Eye (tissue), 1 donor: ENCODE measurements around the gene HRAS.
A peak's percentile ranks its signal among the peaks of the same experiment; 100 is the strongest.

Source experiments
- DNase-seq: peaks from one replicate; pipeline ENCODE4 v3.0.0-alpha.2; 2015

Gene HRAS

DNA sequence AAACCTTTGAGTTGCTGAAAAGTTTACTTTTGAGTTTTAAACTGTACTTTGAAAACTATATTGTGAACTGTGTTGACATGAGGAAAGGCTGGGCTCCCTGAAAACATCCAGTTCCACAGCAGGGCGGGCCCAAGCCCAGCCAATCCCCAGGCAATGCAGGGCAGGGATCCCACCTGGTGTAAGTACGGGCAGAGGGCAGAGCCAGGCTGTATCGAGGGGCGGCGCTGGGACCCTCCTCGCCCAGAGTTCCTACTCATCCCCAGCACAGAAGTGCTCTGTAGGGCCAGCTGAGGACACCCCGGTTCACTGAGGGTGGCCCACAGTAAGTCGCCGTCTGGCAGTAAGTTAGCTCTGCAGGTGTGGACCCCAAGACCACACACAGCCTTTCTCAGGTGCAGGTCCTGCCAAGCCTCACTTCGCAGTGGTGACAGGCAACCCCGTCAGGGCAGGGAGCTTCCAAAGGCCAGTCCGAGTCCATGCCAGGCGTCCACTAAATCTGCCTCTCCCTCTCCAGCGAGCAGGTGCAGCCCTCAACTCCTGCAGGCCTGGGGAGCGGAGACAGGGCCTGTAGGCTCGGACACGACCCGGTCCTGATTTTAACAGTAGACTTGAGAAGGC lies 31.7 kb upstream of the HRAS start:
- no peak for DNase-seq

- DNase-seq, result no peak
Observed at GRCh38 chr11:565921-566509, 30.6 kb upstream of the HRAS start.

DNA sequence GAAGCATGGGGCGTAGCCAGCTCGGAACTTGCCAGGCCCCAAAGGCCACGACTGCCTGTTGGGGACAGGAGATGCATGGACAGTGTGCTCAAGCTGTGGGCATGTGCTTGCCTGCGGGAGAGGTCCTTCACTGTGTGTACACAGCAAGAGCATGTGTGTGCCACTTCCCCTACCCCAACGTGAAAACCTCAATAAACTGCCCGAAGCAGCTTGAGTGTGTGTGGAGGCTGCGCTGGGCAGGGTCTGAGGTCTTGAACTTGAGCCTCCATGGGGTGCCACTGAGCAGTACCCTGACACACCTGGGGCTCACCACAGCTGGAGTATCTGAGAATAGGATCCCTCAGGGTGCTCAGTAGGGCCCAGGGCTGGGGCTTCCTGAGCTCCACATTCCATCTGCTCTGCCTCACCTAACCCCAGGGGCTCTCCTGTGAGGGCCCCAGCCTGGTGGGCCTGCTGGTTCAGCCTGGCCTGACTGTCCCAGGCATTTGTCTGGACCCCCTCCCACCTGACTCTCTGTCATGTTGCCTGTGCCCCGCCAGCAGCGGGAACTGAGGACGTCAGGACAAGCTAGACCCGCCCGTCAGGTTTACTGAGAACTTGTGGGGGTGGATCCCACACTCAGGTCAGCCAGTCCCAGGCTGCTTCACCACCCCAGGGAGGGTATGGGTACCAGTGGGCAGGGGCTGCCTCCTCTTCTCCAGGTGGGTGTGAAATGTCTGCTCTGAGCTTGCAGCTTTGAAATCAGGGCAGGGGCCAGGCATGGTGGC lies 28.6 kb upstream of the HRAS start:
- DNase-seq, result no peak

GRCh38 chr11:563066-563811 lies 27.9 kb upstream of the HRAS start:
- no peak for DNase-seq

- no peak for DNase-seq
Observed at GRCh38 chr11:562046-562645, 26.8 kb upstream of the HRAS start.

DNA sequence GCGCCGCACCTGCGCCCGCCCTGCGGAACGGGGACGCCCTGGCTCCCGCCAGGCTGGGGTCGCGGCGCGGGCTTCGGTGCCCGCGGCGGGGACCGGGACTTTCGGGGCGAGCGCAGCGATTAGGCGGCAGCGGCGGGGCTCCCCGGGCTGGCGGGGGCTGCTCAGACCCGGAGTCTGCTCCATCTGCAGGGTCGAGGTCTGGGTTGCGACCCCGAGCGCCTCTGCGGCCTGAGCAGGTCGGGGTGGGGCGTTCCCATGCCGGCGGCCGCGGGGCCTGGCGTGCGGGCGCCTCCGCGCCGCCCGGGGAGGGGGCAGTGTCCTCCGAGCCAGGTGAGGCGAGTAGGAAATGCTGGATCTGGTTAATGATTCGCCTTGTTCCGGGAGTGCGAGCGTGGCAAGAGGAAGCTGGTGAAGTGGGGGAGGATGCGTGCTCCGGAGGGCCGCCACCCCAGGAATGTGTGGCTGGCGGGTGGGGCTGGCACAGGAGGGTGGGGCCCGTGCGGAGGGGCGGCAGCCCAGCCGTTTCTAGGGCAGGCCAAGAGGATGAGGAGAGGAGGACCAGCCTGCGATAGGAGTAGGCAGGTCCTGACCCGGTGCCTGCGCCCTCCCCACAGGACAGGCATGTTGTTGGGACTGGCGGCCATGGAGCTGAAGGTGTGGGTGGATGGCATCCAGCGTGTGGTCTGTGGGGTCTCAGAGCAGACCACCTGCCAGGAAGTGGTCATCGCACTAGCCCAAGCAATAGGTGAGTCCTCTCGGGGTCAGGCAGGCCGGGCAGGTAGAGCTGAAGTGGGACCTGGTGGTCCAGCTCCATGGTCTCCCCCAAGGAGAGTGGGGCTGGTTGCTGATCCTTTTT lies 26.0 kb upstream of the HRAS start:
- peak; percentile 41 for DNase-seq

DNA sequence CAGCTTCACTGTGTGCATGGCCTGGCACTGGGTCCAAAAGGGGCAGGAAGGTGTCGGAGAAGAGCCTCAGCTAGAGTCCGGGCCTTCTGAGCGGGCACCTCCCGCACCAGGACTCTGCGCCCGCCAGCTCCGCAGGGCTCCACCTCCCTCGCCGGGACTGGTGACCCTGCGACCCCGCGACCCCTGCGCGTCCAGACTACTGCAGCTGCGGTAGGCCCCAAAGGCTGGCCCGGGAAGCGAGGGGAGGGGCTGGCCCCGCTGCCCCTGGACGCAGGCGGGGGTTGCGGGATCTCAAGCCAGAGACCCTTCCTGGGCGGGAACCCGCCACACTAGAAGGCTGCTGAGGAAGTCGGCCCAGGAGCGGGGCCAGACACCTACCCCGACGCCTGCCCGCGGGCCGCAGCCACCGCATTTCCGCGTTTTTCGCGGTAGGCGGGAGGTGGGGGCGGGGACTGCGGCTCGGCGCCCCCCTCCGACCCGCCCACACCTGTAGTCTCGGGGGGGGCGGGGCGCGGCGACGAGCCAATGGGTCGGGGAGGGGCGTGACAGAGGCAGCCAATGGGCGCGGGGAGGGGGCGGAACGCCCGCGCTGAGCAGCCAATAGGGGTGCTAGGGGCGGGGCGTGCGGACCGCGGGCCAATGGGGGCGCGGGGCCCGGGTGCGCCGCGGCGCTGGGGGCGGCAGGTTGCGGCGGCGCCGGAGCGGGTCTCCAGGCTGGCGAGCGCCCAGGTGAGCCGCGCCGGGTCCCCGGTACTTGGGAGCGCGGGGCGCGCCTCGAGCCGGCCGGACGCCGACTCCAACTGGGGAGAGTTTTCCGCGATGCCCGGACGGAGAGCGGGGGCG lies 25.1 kb upstream of the HRAS start, which contains the start of the genes LMNTD2 and RASSF7:
Gene LMNTD2 (minus strand): TSS at position 434 of the 843 bp plus-strand sequence. CDS start 22 bp downstream, at position 412.
Gene RASSF7 (plus strand): TSS at position 666 of the 843 bp plus-strand sequence. CDS start 799 bp downstream, outside the sequence.
- peak; percentile 95 for DNase-seq

DNA sequence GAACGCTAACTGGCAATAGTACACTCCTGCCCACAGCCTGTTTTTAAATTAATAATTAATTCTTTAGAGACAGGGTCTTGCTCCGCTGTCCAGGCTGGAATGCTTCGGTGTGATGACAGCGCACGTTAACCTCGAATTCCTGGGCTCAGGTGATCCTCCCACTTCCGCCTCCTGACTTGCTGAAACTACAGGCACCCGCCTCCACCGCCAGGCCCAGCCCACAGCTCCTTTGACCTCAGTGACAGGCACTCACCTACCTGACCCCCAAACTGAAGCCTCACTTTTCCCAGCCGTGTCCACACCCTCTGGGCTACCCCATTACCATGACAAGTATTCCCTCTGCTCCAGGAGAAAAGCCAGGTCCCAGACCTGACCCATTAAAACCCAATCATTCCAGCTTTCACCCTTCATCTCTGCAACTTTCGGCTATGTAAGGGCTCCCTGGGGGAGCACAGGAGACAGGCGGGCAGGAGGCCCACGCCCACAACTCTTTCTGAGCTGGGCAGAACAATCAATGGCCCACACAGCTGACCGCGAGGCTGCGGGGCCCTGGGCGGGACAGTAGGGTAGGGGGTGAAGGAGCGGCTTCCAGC lies 24.4 kb upstream of the HRAS start:
- no peak for DNase-seq

- DNase-seq, result no peak
Observed at GRCh38 chr11:559020-559620, 23.7 kb upstream of the HRAS start.

DNA sequence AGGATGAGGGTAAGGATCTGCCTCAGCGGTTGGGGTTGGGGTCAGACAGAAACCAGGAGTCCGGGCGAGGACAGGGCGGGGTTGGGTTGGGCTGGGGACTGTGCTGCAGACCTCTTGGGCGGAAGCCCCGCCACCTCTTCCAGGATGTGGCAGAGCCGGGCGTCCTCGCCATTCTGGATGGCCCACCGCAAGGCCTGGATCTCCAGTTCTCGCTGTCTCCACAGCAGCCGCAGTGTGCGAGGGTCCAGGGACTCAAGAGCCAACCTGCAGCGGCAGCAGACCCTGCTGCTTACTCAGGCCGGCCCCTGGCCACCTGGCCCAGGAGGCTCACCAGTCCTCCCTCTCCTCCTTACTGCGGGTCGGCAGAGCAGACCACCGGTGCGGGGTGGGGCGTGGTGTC lies 23.1 kb upstream of the HRAS start:
- no peak for DNase-seq

- DNase-seq, result no peak
Observed at GRCh38 chr11:557328-558132, 22.2 kb upstream of the HRAS start.

DNA sequence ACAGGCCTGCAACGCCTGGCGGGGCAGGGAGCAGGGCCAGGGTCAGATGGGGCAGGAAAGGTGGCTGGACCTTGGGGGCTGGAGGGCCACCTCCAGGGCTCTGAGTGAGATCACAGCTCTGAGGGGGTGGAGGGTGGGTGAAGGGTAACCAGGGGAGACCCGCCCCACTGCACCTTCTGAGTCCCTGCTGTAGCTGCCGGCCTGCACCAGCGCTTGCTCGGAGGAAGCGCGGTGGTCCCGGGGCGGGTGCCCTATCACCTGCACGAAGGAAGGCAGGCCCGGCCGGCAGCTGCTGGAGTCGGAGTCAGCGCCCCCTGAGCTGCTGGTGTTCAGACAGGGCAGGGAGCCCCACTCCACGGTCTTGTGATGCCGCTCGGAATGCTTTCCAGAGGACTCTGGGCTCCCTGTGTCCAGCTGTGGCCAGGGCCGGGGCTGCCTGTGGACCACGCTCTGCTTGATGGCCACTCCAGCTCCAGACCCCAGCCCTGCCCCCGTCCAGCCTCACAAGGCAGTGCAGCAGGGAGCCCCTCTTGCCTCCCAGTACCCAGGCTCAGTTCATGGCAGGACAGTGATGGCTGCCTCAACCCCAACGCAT lies 21.4 kb upstream of the HRAS start:
- DNase-seq, result no peak

GRCh38 chr11:555780-556661 lies 20.6 kb upstream of the HRAS start:
- DNase-seq, result peak; percentile 48

DNA sequence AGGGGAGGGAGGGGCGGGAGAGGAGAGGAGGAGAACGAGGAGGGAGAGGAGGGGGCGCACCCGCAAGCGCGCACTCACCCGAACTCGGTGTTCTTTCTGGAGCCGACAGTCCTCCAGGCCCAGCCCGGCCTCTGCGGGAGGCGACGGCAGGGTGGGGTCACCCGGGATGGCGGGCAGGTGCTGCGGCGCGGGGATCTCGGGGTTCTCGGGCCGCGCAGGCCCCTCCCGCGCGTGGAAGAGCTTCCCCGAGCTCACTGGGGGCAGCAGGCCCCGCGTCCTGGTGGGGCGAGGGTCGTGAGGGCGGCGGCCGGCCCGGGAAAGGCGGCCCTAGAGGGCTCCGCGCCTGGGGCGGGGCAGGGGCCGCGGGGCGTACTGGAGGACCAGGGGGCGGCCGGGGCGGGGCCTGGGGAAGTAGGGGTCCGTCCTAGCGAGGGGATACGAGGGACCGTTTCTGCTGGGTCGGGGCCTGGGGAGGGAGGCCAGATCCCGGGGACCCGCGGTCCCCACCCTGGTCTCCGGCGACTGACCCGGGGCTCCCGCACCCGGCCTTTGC lies 19.9 kb upstream of the HRAS start:
- no peak for DNase-seq

DNA sequence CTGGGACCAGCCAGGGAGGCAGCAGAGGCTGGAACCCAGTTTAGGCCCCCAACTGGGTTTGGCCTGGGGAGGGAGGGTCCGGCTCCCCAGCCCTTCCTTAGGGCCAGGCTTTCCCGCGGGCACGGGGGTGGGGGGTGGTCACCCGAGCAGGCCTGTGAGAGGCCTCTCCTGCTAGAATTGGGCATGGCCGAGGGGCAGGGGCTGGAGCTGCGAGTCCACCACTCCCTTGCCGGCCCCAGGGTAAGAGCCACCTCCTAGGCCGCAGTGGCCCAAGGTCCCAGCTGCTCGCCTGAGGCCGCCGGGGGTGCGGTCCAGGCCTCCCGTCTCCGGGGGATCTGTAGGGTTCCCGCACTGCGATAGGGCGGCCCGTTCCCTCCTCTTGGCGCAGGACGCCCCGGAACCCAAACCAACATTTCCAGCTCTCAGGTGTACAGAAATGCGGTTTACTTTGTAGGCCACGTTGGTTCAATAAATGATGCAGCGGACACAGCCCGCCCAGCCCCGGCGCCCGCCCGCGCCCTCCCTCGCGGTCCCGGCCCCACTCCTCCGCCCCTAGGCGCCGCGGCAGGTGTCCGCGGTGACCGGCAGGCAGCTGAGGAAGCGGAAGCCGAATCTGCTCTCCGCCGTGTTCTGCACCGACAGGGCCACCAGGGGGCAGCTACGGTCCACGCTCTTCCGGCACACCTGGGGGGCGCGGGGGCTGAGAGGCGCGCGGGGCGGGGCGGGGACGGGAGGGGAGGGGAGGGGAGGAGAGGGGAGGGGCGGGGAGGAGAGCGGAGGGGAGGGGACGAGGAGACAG lies 19.3 kb upstream of the HRAS start:
- DNase-seq, result peak; percentile 89

DNA sequence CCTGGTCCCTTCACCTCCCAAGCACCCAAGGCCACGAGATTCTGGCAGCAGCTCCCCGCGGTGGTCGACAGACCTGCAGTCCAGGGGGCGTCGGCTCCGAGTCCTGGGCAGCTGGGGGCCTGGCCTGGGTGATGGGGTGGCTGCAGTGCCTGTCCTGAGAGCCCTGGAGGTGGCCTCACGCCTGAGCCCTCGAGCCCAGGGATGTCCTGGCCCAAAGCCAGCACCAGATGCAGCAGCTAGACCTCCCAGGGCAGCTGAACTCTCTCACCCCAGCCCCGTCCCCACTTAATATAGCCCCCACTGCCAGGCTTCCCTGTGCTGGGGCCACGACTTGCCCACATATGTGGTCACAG lies 18.6 kb upstream of the HRAS start:
- no peak for DNase-seq
